HepG2 (cell line): ENCODE measurements around the gene GADD45B. TPM values are rescaled to one million over a fixed set of nuclear protein-coding genes. Genes with fewer than 3 reads are reported as not detected.

Experiments
- ARNT ChIP-seq: fragments of 450-650 bp; IDR thresholded peaks from 2 replicates; pipeline ENCODE4 v1.6.1; 2017
- HMG20B ChIP-seq: conservative IDR thresholded peaks from 2 replicates; pipeline ENCODE4 v1.6.1; 2016; ENCODE audit warnings: missing genetic modification reagents, missing compliant biosample characterization
- HNF4G ChIP-seq, 2 experiments: sonication (generic) in 1 of 2; formaldehyde crosslinking in 1 of 2; IDR thresholded peaks; 2 replicates each; pipeline versions ENCODE4 v1.4.0 to v1.6.1; 2011 to 2020; ENCODE audit warnings: borderline replicate concordance in 2 of 2, low read depth in 2 of 2, mild to moderate bottlenecking in 2 of 2, low read length in 1 of 2, missing genetic modification reagents in 1 of 2, moderate library complexity in 1 of 2
- IRF2 ChIP-seq: IDR thresholded peaks from 2 replicates; pipeline ENCODE4 v1.6.1; 2018; ENCODE audit warnings: missing genetic modification reagents, missing compliant biosample characterization
- NCOA2 ChIP-seq: sonication (generic); formaldehyde crosslinking; IDR thresholded peaks from 2 replicates; pipeline ENCODE4 v1.8.0; 2022; ENCODE audit warnings: inconsistent platforms
- NCOA5 ChIP-seq: sonication (generic); formaldehyde crosslinking; IDR thresholded peaks from 2 replicates; pipeline ENCODE4 v1.4.0; 2020; ENCODE audit warnings: missing genetic modification reagents
- PHF5A ChIP-seq: IDR thresholded peaks from one replicate; pipeline ENCODE4 v1.6.1; 2018; ENCODE audit warnings: low read depth, missing genetic modification reagents; ENCODE audit not compliant: unreplicated experiment
- SOX6 ChIP-seq, 2 experiments: fragments of 450-650 bp in 1 of 2; sonication (generic) in 1 of 2; formaldehyde crosslinking in 1 of 2; IDR thresholded peaks; 2 replicates each; pipeline versions ENCODE4 v1.4.0 to v1.6.1; 2017 to 2020; ENCODE audit warnings: antibody characterized with exemption in 1 of 2, mild to moderate bottlenecking in 1 of 2, missing genetic modification reagents in 1 of 2
- SP1 ChIP-seq, 2 experiments: fragments of 450-650 bp in 1 of 2; sonication (generic) in 1 of 2; formaldehyde crosslinking in 1 of 2; IDR thresholded peaks; 2 replicates each; pipeline versions ENCODE4 v1.4.0 to v1.6.1; 2016 to 2020; ENCODE audit warnings: missing genetic modification reagents in 1 of 2
- TBP ChIP-seq: sonication (generic); formaldehyde crosslinking; IDR thresholded peaks from 2 replicates; pipeline ENCODE4 v1.5.0; 2020; ENCODE audit warnings: missing genetic modification reagents
- TBX2 ChIP-seq: sonication (generic); formaldehyde crosslinking; IDR thresholded peaks from 2 replicates; pipeline ENCODE4 v1.5.0; 2020; ENCODE audit warnings: missing genetic modification reagents, mild to moderate bottlenecking, borderline replicate concordance
- TP53 ChIP-seq: sonication (generic); formaldehyde crosslinking; conservative IDR thresholded peaks from 2 replicates; pipeline ENCODE4 v1.4.0; 2020; ENCODE audit warnings: missing genetic modification reagents
- ZNF296 ChIP-seq: sonication (generic); formaldehyde crosslinking; conservative IDR thresholded peaks from 2 replicates; pipeline ENCODE4 v1.5.0; 2020; ENCODE audit warnings: mild to moderate bottlenecking, missing genetic modification reagents
- ZNF382 ChIP-seq: sonication (generic); formaldehyde crosslinking; IDR thresholded peaks from 2 replicates; pipeline ENCODE4 v1.5.0; 2020; ENCODE audit warnings: missing genetic modification reagents, mild to moderate bottlenecking, borderline replicate concordance
- ZNF441 ChIP-seq: sonication (generic); formaldehyde crosslinking; IDR thresholded peaks from 2 replicates; pipeline ENCODE4 v1.7.0; 2021; ENCODE audit warnings: missing genetic modification reagents, borderline replicate concordance
- ZNF772 ChIP-seq: sonication (generic); formaldehyde crosslinking; IDR thresholded peaks from 2 replicates; pipeline ENCODE4 v1.5.0; 2020; ENCODE audit warnings: mild to moderate bottlenecking, missing genetic modification reagents
- ZNF777 ChIP-seq: sonication (generic); formaldehyde crosslinking; IDR thresholded peaks from 2 replicates; pipeline ENCODE4 v1.4.0; 2020; ENCODE audit warnings: missing genetic modification reagents
- ZNF792 ChIP-seq: IDR thresholded peaks from 2 replicates; pipeline ENCODE4 v1.6.1; 2016
- polyA plus RNA-seq, 8 experiments: library from polyadenylated mRNA; depleted of rRNA in 3 of 8; stranded (reverse) in 7 of 8; unstranded in 1 of 8; fragments of >200 nt; fragmentation: Illumina TruSeq in 4 of 8; extraction: Trizol in 4 of 8; gene quantifications; 2 replicates each; pipeline versions ENCODE4 v1.2.1 to v1.2.3, GENCODE V29; 2011 to 2016; ENCODE audit warnings: low read depth in 4 of 8, missing spikeins in 1 of 8, mixed read lengths in 1 of 8; ENCODE audit not compliant: insufficient read depth in 1 of 8
- total RNA-seq, 5 experiments: library from RNA; depleted of rRNA; stranded (reverse); fragments of >200 nt; fragmentation: Illumina TruSeq; extraction: Trizol; gene quantifications; 2 replicates each; pipeline ENCODE4 v1.2.3, GENCODE V29; 2016; ENCODE audit warnings: low read depth in 1 of 5
- TF ChIP-seq, protein P1 (sequence below): sonication (generic); formaldehyde crosslinking; IDR thresholded peaks from 2 replicates; pipeline ENCODE4 v1.9.0; 2021; ENCODE audit warnings: missing genetic modification reagents, borderline replicate concordance
- TF ChIP-seq, protein P2 (sequence below): sonication (generic); formaldehyde crosslinking; IDR thresholded peaks from 2 replicates; pipeline ENCODE4 v1.5.1; 2020; ENCODE audit warnings: missing genetic modification reagents, mild to moderate bottlenecking, borderline replicate concordance
- TF ChIP-seq, protein P3 (sequence below): sonication (generic); formaldehyde crosslinking; IDR thresholded peaks from 2 replicates; pipeline ENCODE4 v1.8.1; 2023; ENCODE audit warnings: mild to moderate bottlenecking, missing genetic modification reagents
- TF ChIP-seq, protein P4 (sequence below): sonication (generic); formaldehyde crosslinking; conservative IDR thresholded peaks from 2 replicates; pipeline ENCODE4 v1.4.0; 2020; ENCODE audit warnings: missing genetic modification reagents
- TF ChIP-seq, protein P5 (sequence below): sonication (generic); formaldehyde crosslinking; IDR thresholded peaks from 2 replicates; pipeline ENCODE4 v1.5.0; 2020; ENCODE audit warnings: missing genetic modification reagents, mild to moderate bottlenecking, borderline replicate concordance

The GADD45B gene
- total and polyA plus RNA-seq, 2 of the 13 experiments (the other 11 are each of a cell fraction or from before 2014, with no cell fraction given) = 4.6 to 34.1 TPM

DNA sequence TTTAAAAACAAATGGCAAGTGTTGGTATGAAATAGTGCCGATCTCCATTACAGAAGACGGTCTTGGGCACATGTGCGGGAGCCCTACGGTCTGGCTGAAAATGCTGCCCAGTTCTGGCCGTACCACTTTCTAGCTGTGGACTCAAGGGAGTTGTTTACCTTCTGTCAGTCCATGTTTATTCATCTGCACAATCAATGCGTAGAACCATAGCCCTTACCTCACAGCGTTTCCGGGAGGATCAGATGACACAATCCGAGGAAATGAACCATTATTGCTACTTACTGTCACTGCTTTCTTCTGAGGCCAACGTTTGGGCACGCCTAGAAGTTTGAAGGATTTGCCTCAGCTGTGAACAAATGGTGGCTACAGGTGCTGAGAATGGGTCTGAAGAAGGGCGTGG is 31.2 kb downstream of the GADD45B start (continued):
- TF ChIP-seq, protein P1, sequence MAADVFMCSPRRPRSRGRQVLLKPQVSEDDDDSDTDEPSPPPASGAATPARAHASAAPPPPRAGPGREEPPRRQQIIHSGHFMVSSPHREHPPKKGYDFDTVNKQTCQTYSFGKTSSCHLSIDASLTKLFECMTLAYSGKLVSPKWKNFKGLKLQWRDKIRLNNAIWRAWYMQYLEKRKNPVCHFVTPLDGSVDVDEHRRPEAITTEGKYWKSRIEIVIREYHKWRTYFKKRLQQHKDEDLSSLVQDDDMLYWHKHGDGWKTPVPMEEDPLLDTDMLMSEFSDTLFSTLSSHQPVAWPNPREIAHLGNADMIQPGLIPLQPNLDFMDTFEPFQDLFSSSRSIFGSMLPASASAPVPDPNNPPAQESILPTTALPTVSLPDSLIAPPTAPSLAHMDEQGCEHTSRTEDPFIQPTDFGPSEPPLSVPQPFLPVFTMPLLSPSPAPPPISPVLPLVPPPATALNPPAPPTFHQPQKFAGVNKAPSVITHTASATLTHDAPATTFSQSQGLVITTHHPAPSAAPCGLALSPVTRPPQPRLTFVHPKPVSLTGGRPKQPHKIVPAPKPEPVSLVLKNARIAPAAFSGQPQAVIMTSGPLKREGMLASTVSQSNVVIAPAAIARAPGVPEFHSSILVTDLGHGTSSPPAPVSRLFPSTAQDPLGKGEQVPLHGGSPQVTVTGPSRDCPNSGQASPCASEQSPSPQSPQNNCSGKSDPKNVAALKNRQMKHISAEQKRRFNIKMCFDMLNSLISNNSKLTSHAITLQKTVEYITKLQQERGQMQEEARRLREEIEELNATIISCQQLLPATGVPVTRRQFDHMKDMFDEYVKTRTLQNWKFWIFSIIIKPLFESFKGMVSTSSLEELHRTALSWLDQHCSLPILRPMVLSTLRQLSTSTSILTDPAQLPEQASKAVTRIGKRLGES = no peak
- TF ChIP-seq, protein P2, sequence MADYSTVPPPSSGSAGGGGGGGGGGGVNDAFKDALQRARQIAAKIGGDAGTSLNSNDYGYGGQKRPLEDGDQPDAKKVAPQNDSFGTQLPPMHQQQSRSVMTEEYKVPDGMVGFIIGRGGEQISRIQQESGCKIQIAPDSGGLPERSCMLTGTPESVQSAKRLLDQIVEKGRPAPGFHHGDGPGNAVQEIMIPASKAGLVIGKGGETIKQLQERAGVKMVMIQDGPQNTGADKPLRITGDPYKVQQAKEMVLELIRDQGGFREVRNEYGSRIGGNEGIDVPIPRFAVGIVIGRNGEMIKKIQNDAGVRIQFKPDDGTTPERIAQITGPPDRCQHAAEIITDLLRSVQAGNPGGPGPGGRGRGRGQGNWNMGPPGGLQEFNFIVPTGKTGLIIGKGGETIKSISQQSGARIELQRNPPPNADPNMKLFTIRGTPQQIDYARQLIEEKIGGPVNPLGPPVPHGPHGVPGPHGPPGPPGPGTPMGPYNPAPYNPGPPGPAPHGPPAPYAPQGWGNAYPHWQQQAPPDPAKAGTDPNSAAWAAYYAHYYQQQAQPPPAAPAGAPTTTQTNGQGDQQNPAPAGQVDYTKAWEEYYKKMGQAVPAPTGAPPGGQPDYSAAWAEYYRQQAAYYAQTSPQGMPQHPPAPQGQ = 0 out of 2 replicates have a peak, but pooled peaks have one; percentile 67
- 0 out of 2 replicates have a peak, but pooled peaks have one; percentile 37 for TF ChIP-seq ZNF792 (CRISPR knock-in tag)
- no peak for TF ChIP-seq ZNF777 (CRISPR knock-in tag)
- 0 out of 2 replicates have a peak, but pooled peaks have one; percentile 23 for TF ChIP-seq HMG20B (CRISPR knock-in tag)
- peak; percentile 82 for TF ChIP-seq IRF2 (CRISPR knock-in tag)
- TF ChIP-seq TBP (CRISPR knock-in tag) = no peak
- peak; percentile 61; the same call in 1 of the 2 replicates for TF ChIP-seq TBX2 (CRISPR knock-in tag)
- TF ChIP-seq SP1 (IDR thresholded peaks at IDR 0.05) = no peak
- TF ChIP-seq SP1 (CRISPR knock-in tag; IDR thresholded peaks at IDR 0.05) = no peak
- TF ChIP-seq, protein P3, sequence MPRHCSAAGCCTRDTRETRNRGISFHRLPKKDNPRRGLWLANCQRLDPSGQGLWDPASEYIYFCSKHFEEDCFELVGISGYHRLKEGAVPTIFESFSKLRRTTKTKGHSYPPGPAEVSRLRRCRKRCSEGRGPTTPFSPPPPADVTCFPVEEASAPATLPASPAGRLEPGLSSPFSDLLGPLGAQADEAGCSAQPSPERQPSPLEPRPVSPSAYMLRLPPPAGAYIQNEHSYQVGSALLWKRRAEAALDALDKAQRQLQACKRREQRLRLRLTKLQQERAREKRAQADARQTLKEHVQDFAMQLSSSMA (CRISPR knock-in tag) = no peak
- TF ChIP-seq ZNF441 (CRISPR knock-in tag) = no peak; the same call in 1 of the 2 replicates
- TF ChIP-seq PHF5A (CRISPR knock-in tag) = no peak
- TF ChIP-seq ARNT = no peak
- no peak for TF ChIP-seq ZNF382 (CRISPR knock-in tag)
- TF ChIP-seq, protein P4, sequence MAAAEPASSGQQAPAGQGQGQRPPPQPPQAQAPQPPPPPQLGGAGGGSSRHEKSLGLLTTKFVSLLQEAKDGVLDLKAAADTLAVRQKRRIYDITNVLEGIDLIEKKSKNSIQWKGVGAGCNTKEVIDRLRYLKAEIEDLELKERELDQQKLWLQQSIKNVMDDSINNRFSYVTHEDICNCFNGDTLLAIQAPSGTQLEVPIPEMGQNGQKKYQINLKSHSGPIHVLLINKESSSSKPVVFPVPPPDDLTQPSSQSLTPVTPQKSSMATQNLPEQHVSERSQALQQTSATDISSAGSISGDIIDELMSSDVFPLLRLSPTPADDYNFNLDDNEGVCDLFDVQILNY (CRISPR knock-in tag) = no peak
- no peak for TF ChIP-seq ZNF296
- TF ChIP-seq, protein P5, sequence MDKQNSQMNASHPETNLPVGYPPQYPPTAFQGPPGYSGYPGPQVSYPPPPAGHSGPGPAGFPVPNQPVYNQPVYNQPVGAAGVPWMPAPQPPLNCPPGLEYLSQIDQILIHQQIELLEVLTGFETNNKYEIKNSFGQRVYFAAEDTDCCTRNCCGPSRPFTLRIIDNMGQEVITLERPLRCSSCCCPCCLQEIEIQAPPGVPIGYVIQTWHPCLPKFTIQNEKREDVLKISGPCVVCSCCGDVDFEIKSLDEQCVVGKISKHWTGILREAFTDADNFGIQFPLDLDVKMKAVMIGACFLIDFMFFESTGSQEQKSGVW (CRISPR knock-in tag) = no peak
- no peak for TF ChIP-seq HNF4G (IDR thresholded peaks at IDR 0.05; ENCODE audit: borderline replicate concordance, low read depth, low read length)
- no peak for TF ChIP-seq HNF4G (CRISPR knock-in tag; IDR thresholded peaks at IDR 0.05; ENCODE audit: borderline replicate concordance, low read depth)
- TF ChIP-seq TP53 = no peak
- no peak for TF ChIP-seq NCOA5 (CRISPR knock-in tag)
- no peak for TF ChIP-seq ZNF772
- peak; percentile 78 for TF ChIP-seq NCOA2 (CRISPR knock-in tag)
- no peak for TF ChIP-seq SOX6 (IDR thresholded peaks at IDR 0.05)
- TF ChIP-seq SOX6 (CRISPR knock-in tag; IDR thresholded peaks at IDR 0.05) = peak; percentile 91
